SH-SY5Y (cell line): ENCODE measurements around the gene FAM111B.

Source experiments
- GATA2 ChIP-seq: IDR thresholded peaks from 2 replicates; pipeline ENCODE4 v1.6.1; 2011; ENCODE audit warnings: mild to moderate bottlenecking, low read depth, low read length
- GATA3 ChIP-seq: IDR thresholded peaks from 2 replicates; pipeline ENCODE4 v1.6.1; 2011; ENCODE audit warnings: low read depth, mild to moderate bottlenecking, low read length, moderate library complexity

- no peak for TF ChIP-seq GATA2
- TF ChIP-seq GATA3 = no peak
These were observed 28.0 kb upstream of the FAM111B start for GRCh38 chr11:59079086-59079485.
